Neural progenitor cell (in vitro differentiated cells): ENCODE results near the gene RBL2. TPM values are rescaled to one million over a fixed set of nuclear protein-coding genes. Genes with fewer than 3 reads are reported as not detected.

Experiments used
- DNase-seq: peaks from one replicate; pipeline ENCODE4 v3.0.0-alpha.2; 2016; ENCODE audit warnings: low spot score
- H2AFZ ChIP-seq: fragments of 200-600 bp; sonication (generic); replicated peaks from 2 replicates; pipeline ENCODE4 v1.6.1; 2016; ENCODE audit warnings: antibody characterized with exemption
- H3F3A ChIP-seq: fragments of 200-600 bp; sonication (generic); 2 replicates; pipeline ENCODE4 v1.6.1; 2016; ENCODE audit warnings: antibody characterized with exemption, low read depth
- H3K27ac ChIP-seq: fragments of 200-600 bp; sonication (generic); 2 replicates; pipeline ENCODE4 v1.5.1; 2016; ENCODE audit warnings: mild to moderate bottlenecking
- H3K27me3 ChIP-seq: fragments of 200-600 bp; sonication (generic); 2 replicates; pipeline ENCODE4 v1.6.1; 2016; ENCODE audit warnings: mild to moderate bottlenecking, moderate library complexity
- H3K36me3 ChIP-seq: fragments of 200-600 bp; sonication (generic); 2 replicates; pipeline ENCODE4 v1.5.1; 2016
- H3K4me1 ChIP-seq: fragments of 200-600 bp; sonication (generic); 2 replicates; pipeline ENCODE4 v1.6.1; 2016; ENCODE audit warnings: mixed run types
- H3K4me2 ChIP-seq: fragments of 200-600 bp; sonication (generic); 2 replicates; pipeline ENCODE4 v1.6.1; 2016
- H3K4me3 ChIP-seq: fragments of 200-600 bp; sonication (generic); 2 replicates; pipeline ENCODE4 v1.5.1; 2016
- H3K79me2 ChIP-seq: fragments of 200-600 bp; sonication (generic); 2 replicates; pipeline ENCODE4 v1.6.1; 2016; ENCODE audit warnings: low read depth
- H3K9ac ChIP-seq: fragments of 200-600 bp; sonication (generic); 2 replicates; pipeline ENCODE4 v1.6.1; 2016
- H3K9me3 ChIP-seq: fragments of 200-600 bp; sonication (generic); 2 replicates; pipeline ENCODE4 v1.5.1; 2016; ENCODE audit warnings: low read depth
- H4K20me1 ChIP-seq: fragments of 200-600 bp; sonication (generic); 2 replicates; pipeline ENCODE4 v1.6.1; 2016; ENCODE audit warnings: low read depth
- H3K27ac Mint-ChIP-seq: 3 replicates; pipeline ENCODE4 v1.8.0; 2021; ENCODE audit warnings: mixed read lengths
- H3K27me3 Mint-ChIP-seq: 2 replicates; pipeline ENCODE4 v1.8.0; 2022; ENCODE audit warnings: low read depth, mild to moderate bottlenecking, inconsistent platforms, moderate library complexity, mixed read lengths; ENCODE audit not compliant: insufficient read depth
- H3K36me3 Mint-ChIP-seq: 3 replicates; pipeline ENCODE4 v1.8.0; 2021; ENCODE audit warnings: mixed read lengths
- H3K4me1 Mint-ChIP-seq: 3 replicates; pipeline ENCODE4 v1.8.0; 2021; ENCODE audit warnings: mixed read lengths
- H3K4me3 Mint-ChIP-seq: 3 replicates; pipeline ENCODE4 v1.8.0; 2021; ENCODE audit warnings: mild to moderate bottlenecking, moderate library complexity, mixed read lengths
- H3K9me3 Mint-ChIP-seq: 3 replicates; pipeline ENCODE4 v1.8.0; 2020; ENCODE audit warnings: mixed read lengths
- CTCF ChIP-seq: fragments of 200-600 bp; sonication (generic); IDR thresholded peaks from 2 replicates; pipeline ENCODE4 v1.5.1; 2017; ENCODE audit warnings: antibody characterized with exemption, mild to moderate bottlenecking
- EZH2 ChIP-seq: fragments of 200-600 bp; sonication (generic); IDR thresholded peaks from 2 replicates; pipeline ENCODE4 v1.6.1; 2017; ENCODE audit warnings: antibody characterized with exemption, mild to moderate bottlenecking, moderate library complexity
- EZH2phosphoT487 ChIP-seq: fragments of 200-600 bp; sonication (generic); IDR thresholded peaks from 2 replicates; pipeline ENCODE4 v1.6.1; 2017; ENCODE audit warnings: antibody characterized with exemption
- total RNA-seq: library from RNA; depleted of rRNA; stranded (reverse); fragments of >200 nt; gene quantifications from 2 replicates; pipeline ENCODE4 v1.2.3, GENCODE V29; 2015; ENCODE audit warnings: low replicate concordance

Gene RBL2
- total RNA-seq, 1 donor from 2014 or later: 58.1 TPM

DNA sequence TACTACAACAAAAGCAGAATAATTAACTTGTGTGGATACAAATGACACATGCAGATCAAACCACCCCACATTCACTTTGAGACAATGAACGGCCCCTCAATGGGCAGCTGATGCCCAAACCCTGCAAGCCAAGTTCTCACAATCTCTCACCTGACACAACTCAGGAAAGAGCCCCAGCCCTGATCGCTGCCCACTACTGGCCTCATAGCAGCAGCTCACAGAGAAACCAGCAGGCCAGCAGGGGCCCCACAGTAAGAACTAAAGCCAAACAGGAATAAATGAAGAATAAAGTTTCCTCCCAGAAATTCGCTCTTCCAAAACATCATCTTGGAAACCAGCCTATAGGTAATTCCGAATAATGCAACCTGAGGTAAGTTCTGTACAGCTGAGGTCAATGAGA is 61.1 kb downstream of the RBL2 start:
- Histone ChIP-seq H3K36me3 (peaks cover 8% of the 10 kb centered on the region), H3F3A (no peaks in the 10 kb centered on the region), H3K9me3 (no peaks in the 10 kb centered on the region), H3K4me1 (no peaks in the 10 kb centered on the region), H3K9ac (no peak overlapping the region), H2AFZ (no peak overlapping the region), H3K27ac (no peak overlapping the region), H3K4me2 (no peak overlapping the region), H3K79me2 (no peaks in the 10 kb centered on the region), H3K4me3 (no peak overlapping the region), H3K27me3 (no peaks in the 10 kb centered on the region), H4K20me1 (peaks cover 5% of the 10 kb centered on the region)
- Mint-ChIP-seq H3K4me1 (peaks cover 2% of the 10 kb centered on the region), H3K9me3 (no peaks in the 10 kb centered on the region), H3K27me3 (peaks cover 2% of the 10 kb centered on the region), H3K36me3 (peaks cover 28% of the 10 kb centered on the region), H3K4me3 (no peak overlapping the region), H3K27ac (no peak overlapping the region)
- TF ChIP-seq CTCF (peak; percentile 22), EZH2phosphoT487 (no peak), EZH2 (no peak)
- DNase-seq: no peak

DNA sequence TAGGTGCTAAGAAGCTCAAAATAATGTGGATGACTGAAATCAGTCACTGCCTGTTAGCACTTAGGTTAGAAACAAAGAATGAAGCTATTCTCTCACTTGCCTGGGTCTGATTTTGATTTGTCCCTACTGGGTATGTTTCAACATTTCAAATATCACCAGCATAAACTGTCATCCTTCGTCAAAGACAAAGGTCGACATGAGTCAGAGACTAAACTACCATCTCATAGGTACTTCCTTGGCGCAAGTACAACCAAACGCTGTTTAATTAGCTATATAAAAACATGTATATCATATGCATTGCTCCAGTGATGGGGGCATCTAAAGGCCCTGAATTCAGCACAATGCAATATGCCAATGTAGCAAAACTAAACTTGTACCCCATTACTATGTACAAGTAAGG is 64.7 kb downstream of the RBL2 start:
- Histone ChIP-seq H3K4me1 (peaks cover 12% of the 10 kb centered on the region), H3K9me3 (no peaks in the 10 kb centered on the region), H3K4me3 (no peak overlapping the region), H2AFZ (no peak overlapping the region), H3K9ac (no peak overlapping the region), H3F3A (peaks cover 11% of the 10 kb centered on the region), H3K36me3 (no peaks in the 10 kb centered on the region), H4K20me1 (peaks cover 15% of the 10 kb centered on the region), H3K27ac (no peak overlapping the region), H3K4me2 (no peak overlapping the region), H3K27me3 (no peaks in the 10 kb centered on the region), H3K79me2 (peaks cover 21% of the 10 kb centered on the region)
- Mint-ChIP-seq H3K9me3 (no peaks in the 10 kb centered on the region), H3K27ac (no peak overlapping the region), H3K36me3 (peaks cover 20% of the 10 kb centered on the region), H3K4me1 (peaks cover 21% of the 10 kb centered on the region), H3K4me3 (no peak overlapping the region), H3K27me3 (peaks cover 6% of the 10 kb centered on the region)
- DNase-seq: no peak
- TF ChIP-seq EZH2 (no peak), CTCF (no peak), EZH2phosphoT487 (no peak)

- Mint-ChIP-seq H3K9me3 (no peaks in the 10 kb centered on the region), H3K4me3 (peak overlapping the region; percentile 100), H3K27ac (no peak overlapping the region), H3K36me3 (peaks cover 5% of the 10 kb centered on the region), H3K27me3 (peaks cover 11% of the 10 kb centered on the region), H3K4me1 (peaks cover 32% of the 10 kb centered on the region)
- Histone ChIP-seq H3K4me1 (peaks cover 19% of the 10 kb centered on the region), H3F3A (peaks cover 20% of the 10 kb centered on the region), H3K36me3 (no peaks in the 10 kb centered on the region), H3K27me3 (no peaks in the 10 kb centered on the region), H3K4me2 (peak overlapping the region; percentile 95), H3K9ac (no peak overlapping the region), H3K79me2 (peaks cover 21% of the 10 kb centered on the region), H2AFZ (no peak overlapping the region), H4K20me1 (peaks cover 15% of the 10 kb centered on the region), H3K4me3 (peak overlapping the region; percentile 97), H3K9me3 (no peaks in the 10 kb centered on the region), H3K27ac (no peak overlapping the region)
- TF ChIP-seq CTCF (no peak), EZH2phosphoT487 (no peak), EZH2 (no peak)
- DNase-seq: no peak
Observed at GRCh38 chr16:53501216-53501859, 67.1 kb downstream of the RBL2 start.
